Measurements from ENCODE around the gene LRRC56.

- TF ChIP-seq EZH2 (IDR thresholded peaks at IDR 0.05; ENCODE audit: insufficient read depth, poor library complexity, severe bottlenecking) (no peak), EZH2phosphoT487 (IDR thresholded peaks at IDR 0.05; ENCODE audit: insufficient read depth, low read depth) (no peak)
These were observed 4.8 kb upstream of the LRRC56 start for GRCh38 chr11:532527-532985.
